Tibial nerve (tissue), 4 donors: Measurements from ENCODE around the gene DGCR6.
"Not testable (repeated sequence)": the region's sequence is repeated elsewhere in the genome, so short reads cannot be mapped to it uniquely, and the experiment has no call there.

Source experiments
- EP300 ChIP-seq, 2 donors: sonication (generic); formaldehyde crosslinking; IDR thresholded peaks; one replicate each; pipeline ENCODE4 v1.6.1; 2017; ENCODE audit warnings: antibody characterized with exemption in 2 of 2, mild to moderate bottlenecking in 1 of 2
- POLR2A ChIP-seq, 2 donors: fragments of 450-650 bp; IDR thresholded peaks; one replicate each; pipeline ENCODE4 v1.6.1; 2017; ENCODE audit warnings: antibody characterized with exemption in 2 of 2, mild to moderate bottlenecking in 2 of 2, moderate library complexity in 2 of 2
- TF ChIP-seq, protein P1 (sequence below), 5 experiments: fragments of 200-600 bp in 3 of 5; fragments of 450-650 bp in 2 of 5; sonication (generic) in 3 of 5; IDR thresholded peaks; one replicate each; pipeline ENCODE4 v1.5.1; 2016 to 2019; ENCODE audit warnings: antibody characterized with exemption in 5 of 5, mild to moderate bottlenecking in 3 of 5, moderate library complexity in 2 of 5

DNA sequence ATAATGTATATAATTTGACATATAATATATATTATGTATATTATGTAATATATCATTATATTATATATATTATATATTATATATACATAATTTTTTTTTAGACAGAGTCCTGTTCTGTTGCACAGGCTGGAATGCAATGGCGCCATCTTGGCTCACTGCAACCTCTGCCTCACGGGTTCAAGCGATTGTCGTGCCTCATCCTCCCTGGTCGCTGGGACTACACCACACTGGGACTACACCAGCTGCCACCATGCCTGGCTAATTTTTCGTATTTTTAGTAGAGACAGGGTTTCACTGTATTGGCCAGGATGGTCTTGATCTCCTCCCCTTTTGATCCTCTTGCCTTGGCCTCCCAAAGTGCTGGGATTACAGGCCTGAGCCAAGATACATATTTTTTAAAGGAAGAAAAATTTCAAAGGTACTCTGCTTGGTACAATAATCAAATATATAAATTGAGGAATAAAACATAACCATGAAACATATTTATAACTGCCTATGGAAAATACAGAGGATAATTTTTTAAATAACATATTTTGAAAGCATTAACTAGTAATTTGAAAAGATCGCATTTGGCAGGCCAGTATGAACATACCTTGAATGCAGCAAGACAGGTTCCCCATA is 10.0 kb upstream of the DGCR6 start:
- TF ChIP-seq, protein P1, sequence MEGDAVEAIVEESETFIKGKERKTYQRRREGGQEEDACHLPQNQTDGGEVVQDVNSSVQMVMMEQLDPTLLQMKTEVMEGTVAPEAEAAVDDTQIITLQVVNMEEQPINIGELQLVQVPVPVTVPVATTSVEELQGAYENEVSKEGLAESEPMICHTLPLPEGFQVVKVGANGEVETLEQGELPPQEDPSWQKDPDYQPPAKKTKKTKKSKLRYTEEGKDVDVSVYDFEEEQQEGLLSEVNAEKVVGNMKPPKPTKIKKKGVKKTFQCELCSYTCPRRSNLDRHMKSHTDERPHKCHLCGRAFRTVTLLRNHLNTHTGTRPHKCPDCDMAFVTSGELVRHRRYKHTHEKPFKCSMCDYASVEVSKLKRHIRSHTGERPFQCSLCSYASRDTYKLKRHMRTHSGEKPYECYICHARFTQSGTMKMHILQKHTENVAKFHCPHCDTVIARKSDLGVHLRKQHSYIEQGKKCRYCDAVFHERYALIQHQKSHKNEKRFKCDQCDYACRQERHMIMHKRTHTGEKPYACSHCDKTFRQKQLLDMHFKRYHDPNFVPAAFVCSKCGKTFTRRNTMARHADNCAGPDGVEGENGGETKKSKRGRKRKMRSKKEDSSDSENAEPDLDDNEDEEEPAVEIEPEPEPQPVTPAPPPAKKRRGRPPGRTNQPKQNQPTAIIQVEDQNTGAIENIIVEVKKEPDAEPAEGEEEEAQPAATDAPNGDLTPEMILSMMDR (IDR thresholded peaks at IDR 0.05) = not testable (repeated sequence)
- TF ChIP-seq POLR2A, EP300 (IDR thresholded peaks at IDR 0.05): not testable (repeated sequence)
